GM10266 (cell line): ENCODE results near the gene KREMEN1.

Experiments used
- DNase-seq: peaks from one replicate; pipeline ENCODE4 v3.0.0; 2012; ENCODE audit errors: extremely low spot score
- CTCF ChIP-seq: IDR thresholded peaks from 2 replicates; pipeline ENCODE4 v1.5.1; 2012; ENCODE audit warnings: mild to moderate bottlenecking, low read depth; ENCODE audit not compliant: control insufficient read depth, insufficient read depth; ENCODE audit errors: missing control alignments

The KREMEN1 gene

GRCh38 chr22:29216873-29217666 is 144.2 kb downstream of the KREMEN1 start:
- TF ChIP-seq CTCF, result no peak
- DNase-seq, result no peak
